ENCODE results near the gene CD226.
"Not testable (repeated sequence)": the region's sequence is repeated elsewhere in the genome, so short reads cannot be mapped to it uniquely, and the experiment has no call there.

CD226 gene

DNA sequence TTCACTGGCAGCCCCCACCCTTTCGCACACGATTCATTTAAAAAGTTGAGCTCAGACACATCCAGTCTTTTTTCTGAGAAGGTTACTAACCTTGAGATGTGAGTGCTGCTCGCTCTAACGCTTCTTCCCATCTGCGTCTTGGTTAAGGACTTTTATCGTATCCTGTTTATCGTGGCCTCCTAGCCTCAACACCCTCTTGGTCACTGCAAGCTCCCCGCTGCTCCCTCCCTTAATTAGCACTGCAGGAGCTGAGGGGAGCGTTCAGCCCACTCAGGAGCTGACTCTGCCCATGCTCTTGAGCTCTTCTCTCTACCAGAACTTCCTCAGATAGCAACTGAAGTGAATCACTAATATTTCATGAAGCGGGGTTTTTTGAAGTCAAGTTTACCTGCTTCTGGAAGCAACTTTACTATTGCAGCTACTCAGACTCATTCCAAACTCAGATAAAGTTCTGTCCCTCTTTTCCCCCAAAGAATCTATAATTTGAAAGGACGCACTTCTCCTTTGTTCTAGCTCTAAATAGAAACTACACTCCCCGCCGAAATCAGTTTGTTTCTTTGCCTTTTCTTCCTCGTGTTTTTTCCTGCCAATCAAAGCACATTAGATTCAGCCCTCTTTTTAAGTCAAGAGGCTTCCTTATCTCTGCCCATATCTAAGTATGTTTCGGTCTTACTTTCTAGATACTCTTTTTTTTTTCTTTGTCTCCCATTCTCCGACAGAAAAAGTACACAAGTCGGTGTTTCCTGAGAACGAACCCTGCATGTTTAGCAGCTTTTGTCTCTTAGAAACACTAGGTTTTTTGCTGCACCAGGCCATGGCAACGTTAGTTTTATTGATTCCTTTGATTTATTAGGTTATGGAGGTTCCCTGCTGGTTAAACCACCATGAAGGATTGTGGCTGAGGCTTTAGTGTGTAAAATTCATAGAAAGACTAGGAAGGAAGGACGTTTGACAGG lies 9.3 kb upstream of the CD226 start:
- DNase-seq (ENCODE audit: low read depth), result no peak

DNA sequence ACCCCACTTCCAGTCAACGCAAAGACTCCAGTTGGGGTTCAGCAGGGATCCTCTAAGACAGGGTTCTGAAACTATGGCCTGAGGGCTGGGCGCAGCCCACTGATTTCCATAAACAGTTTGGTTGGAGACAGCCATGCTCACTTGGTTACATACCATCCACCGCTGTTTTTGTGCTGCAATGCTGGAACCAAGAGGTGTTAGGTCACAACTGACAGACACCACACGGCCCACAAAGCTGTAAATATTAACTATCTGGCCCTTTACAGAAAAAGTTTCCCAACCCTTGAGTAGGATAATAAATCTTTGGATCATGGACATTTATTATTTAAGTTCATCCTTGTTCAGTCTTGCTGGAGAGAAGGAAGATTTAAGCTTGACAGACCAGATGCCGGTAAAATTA lies 8.4 kb upstream of the CD226 start:
- no peak for DNase-seq (ENCODE audit: low read depth)

DNA sequence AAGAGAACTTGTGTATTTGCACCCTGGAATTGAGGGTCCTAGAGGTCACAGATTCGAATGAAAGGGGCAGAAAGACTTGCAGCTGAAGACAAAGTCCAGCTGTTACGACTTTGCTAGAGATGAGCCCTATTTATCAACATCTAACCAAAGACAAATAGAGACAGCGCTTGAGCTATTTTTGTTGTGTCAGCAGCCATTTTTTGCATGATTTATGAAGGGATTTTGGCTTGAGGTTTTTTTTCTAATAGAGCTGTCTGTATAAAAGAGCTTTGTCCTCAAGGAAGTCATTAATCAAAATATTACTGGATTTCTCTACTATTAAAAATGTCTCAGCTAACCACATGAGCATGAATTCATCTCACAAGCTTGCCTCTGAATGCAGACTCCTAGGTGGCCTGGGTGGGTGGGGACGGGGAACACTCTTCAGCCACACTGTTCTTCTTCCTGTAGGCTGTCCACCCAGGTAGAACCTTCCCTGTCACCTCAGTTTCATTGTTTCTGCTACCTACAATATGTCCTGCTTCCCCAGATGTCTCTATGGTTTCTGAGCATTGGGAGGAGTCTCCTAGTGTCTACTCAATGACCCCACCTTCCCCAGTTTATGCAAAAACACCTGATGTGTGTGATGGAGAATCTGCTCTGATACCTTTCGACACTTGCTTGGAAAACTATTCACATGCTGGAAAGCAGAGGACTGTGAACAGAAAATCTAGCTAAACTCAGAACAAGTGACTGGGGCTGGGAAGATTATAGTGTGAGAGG lies 7.2 kb upstream of the CD226 start:
- DNase-seq (ENCODE audit: low read depth), result no peak

DNA sequence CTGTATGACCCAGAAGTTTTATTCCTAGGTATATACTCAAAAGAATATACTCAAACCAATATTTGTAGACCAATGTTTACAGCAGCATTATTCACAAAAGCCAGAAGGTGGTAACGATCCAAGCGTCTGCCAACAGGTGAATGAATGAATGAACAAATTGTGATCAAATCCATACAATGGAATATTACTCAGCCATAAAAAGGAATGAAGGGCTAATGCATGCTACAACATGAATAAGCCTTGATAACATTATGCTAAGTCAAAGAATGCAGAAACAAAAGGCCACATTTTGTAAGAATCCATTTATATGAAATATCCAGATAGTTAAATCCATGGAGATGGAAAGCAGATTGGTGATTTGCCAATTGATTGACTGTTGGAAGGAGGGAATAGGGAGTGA lies 5.5 kb upstream of the CD226 start:
- DNase-seq (ENCODE audit: low read depth), result no peak

DNA sequence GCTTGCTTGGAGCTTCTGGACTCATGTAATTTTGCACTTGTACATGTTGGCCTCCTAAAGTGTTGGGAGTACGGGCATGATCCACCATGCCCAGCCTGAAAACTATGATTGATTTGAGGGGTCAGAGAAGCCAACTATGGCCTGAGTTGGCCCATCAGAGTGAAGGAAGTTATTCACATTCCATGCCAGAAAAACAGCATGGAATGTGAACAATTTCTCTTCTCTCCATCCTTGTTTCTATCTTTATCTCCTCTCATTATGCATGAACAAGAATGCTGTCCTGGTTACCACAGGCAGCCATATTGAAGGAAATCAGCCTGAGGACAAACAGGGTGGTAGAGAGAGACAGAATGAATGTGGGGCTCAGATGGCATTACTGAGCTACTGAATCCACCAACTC lies 3.5 kb upstream of the CD226 start:
- no peak for DNase-seq (ENCODE audit: low read depth)

DNA sequence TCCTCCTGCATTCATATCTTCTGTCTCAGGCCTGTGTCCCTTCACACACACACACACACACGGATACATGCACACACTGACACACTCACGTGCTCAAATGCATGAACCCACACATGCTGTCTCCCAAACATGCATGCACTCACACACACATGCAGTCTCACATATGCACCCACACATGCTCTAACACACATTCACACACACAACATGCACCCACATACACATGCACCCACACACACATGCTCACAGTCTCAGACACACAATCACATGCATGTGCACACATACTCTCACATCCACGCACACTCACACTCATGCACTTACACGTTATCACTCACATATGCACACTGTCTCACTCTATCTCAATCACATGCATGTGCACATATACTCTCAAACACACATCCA lies 1.9 kb upstream of the CD226 start:
- DNase-seq (ENCODE audit: low read depth), result no peak

DNA sequence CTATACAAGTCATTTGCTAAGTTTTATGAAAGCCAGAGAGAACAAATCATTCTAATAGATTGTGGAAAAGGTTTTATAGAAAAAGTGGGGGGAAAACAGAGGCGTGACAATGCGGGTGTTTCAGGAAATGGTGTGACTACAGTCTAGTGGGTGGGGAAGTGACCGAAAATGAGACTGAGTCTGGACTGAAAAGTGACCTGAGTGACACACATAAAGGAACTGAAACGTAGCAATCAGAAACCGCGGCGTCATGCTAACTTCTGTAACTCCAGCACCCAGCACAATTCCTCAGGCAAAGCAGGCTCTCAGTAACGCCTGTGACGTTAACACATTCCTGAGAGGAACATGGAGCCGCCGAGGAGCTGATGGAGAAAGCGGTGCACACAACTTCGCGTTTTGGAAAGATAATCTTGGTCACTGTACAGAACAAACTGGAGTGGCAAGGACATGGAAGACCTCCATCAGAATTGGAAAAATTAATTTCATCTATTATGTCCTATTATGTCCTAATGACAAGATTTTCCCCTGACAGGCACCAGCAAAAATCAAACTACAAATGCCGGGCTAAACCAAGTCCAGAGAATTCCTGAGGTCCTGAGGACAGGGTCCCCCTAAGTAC lies 1.4 kb upstream of the CD226 start:
- DNase-seq (ENCODE audit: low read depth), result no peak

DNA sequence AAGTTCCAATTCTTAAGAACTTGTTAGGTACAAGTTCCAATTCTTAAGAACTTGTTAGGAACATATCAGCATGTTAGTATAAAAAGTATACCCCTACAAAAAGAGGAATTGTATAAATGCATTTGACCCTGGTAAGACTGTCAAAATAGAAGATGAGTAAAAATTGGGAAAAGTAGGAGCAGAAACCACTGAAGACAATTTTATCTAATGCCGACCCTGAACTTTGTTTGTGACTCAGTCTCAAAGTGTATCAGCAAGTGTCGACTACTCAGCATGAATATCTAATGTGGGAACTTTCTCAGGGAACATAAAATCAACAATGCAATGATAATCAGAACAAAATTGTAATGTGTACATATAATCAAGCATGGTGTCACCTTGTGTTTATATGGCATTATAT lies 583 bp upstream of the CD226 start:
- DNase-seq (ENCODE audit: low read depth), result no peak

DNA sequence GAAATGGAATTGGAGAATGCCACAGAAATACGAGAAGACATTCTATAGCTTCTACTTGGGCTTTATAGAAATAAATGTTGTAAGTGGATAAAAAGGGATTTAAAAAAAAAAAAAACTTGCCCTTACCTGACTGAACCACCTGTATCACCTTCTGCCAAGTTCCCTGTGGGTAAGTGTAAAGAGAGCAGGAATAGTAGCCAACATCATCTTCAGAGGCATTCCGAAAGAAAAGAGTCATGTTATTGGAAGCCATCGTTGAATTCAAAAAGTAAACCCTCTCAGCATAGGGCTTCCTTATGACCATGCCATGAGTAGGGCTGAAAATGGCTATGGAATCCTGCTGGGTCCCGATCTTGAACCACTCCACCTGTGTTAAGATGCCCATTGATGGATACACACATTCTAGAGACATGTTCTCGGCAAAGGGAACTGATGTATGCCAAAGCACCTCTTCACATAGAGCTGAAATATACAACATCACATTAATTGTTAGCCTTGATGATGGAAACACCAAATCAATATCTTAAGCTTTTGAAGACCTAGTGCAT lies 991 bp downstream of the CD226 start:
- no peak for DNase-seq (ENCODE audit: low read depth)

DNA sequence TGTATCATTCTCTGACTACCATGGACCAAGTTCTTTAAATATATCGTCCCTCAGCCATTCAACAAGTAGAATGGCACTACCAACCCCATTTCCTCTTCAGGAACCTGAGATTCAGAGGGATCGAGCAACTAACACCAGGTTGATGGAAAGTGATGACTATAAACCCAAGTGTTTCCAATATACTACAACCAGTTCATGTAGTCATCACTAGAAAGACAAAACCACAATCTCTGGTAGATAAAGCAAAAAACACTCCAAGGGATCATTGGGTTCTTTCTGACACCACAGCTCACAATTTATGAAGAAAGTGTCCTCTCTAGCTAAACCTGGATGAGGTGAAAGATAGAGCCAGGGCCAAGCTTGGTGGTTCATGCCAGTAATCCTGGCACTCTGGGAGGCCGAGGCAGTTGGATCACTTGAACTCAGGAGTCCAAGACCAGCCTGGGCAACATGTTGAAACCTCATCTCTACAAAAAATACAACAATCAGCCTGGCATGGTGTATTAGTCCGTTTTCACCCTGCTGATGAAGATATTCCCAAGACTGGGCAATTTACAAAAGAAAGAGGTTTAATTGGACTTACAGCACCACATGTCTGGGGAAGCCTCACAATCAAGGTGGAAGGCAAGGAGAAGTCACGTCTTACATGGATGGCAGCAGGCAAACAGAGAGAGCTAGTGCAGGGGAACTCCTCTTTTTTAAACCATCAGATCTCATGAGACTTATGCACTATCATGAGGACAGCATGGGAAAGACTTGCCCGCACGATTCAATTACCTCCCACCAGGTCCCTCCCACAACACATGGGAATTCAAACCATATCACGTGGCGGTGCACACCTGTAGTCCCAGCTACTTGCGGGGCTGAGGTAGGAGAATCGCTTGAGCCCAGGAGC lies 2.2 kb downstream of the CD226 start:
- DNase-seq (ENCODE audit: low read depth), result no peak

DNA sequence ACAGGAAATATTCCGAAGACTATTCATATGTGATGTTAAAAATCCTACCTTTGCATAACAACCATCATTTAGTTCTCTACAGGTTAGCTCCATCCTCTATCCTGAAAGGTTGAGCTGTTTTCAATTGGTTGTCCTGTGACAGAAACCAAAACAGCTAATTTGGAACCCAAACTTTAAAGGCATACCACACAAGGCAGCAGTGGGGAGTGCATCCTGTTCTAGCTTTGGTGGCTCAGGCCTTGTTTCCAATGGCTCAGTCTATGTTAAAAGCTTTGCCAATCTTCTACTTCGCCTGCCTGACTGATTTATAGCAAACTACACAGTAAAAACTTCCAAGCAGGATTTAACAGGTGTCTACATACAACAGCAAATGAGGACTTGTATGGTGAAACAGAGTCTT lies 3.2 kb downstream of the CD226 start:
- DNase-seq (ENCODE audit: low read depth), result no peak

DNA sequence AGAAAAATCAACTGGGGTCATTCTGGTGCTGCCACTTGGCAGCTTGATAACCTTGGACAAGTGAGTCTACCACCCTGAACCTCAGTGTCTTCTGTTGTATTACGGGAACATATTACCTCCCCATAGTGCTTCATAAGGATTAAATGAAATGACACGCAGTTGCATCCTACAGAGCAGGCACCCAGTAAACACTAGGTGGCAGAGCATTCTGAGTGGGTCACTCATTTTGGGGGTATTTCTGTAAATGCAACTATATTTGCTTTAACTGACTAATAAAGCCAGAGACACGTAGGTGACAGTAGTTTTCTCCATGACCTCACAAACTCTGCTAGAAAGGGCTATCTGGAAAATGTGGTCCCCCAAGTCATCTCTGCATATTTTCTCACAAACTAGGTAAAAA lies 4.7 kb downstream of the CD226 start:
- no peak for DNase-seq (ENCODE audit: low read depth)

DNA sequence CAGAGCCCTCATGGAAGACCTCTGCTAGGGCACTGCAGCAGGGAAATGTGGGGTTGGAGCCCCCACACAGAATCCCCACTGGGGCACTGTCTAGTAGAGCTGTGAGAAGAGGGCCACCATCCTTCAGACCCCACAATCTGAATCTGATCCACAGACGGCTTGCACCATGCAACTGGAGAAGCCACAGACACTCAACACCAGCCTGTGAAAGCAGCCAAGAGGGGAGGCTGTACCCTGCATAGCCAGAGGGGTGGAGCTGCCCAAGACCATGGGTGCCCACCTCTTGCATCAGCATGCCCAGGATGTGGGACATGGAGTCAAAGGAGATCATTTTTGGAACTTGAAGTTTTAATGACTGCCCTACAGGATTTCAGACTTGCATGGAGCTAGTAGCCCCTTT lies 6.5 kb downstream of the CD226 start:
- no peak for DNase-seq (ENCODE audit: low read depth)

DNA sequence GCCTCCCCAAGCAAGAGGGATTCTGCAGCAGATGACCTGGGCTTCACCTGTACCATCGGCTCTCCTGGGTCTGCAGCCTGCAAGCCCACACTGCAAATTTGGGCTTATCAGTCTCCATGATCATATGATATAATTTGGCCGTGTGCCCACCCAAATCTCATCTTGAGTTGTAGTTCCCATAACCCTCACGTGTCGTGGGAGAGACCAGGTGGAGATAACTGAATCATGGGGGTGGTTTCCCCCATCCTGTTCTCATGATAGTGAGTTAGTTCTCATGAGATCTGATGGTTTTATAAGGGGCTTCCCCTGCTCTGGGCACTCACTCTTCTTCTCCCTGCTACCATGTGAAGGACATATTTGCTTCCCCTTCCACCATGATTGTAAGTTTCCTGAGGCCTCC lies 7.9 kb downstream of the CD226 start:
- DNase-seq (ENCODE audit: low read depth), result not testable (repeated sequence)

DNA sequence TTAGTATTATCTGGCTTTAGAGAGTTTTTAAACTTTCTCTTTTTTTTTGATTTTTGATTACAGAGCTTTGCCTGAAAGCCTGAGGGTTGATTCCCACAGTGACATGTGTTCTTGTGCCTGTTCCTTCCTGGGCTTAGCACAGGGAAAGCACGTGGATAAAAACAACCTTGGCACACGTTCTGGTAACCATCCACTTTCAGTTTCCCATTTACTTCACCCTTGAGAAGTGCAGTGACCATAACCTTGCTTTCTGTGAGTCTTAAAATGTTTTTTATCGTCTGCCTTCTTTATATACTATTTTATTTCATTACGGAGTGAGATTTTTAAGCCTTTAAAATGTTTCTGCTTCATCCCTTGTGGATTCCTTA lies 11.5 kb downstream of the CD226 start:
- DNase-seq (ENCODE audit: low read depth), result no peak

DNA sequence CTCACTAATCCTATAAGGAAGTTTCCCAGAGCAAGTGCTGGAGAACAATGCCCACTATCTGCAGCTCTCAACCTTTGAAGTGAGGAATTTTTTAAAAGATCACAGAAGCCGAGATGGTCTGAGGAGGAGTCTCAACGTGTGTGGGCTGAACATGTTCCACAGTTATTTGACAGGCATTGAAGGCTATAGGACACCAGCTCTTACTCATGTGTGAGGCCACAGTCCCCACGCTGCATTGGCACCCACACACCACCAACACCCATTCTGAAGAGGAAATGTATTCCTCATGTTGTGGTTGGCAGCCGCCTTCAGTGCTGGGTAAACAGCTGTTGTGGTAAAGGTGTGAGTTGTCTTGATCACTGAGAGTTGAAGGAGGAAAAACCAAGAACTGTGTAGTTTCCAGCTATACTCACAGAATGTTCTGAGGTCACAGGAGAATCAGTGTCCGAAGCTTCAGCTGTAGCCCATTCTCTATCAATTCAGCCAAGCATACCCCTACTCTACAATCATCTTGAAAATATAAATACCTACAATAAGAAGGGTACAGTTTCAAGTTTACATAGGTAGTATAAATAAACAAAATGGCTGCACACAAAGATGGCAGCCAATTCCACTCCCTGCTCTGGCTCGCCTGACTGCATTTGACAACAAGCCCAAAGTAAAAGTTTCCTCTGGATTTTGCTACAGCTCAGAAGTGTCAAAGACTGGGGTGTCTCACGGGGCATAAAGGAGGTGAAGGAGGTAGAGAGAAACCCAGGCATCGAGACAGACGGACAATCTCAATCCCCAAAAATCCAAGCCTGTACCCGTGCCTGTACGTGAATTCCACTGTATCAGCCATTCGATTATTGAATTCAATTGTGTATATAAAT lies 12.1 kb downstream of the CD226 start:
- DNase-seq (ENCODE audit: low read depth), result no peak

DNA sequence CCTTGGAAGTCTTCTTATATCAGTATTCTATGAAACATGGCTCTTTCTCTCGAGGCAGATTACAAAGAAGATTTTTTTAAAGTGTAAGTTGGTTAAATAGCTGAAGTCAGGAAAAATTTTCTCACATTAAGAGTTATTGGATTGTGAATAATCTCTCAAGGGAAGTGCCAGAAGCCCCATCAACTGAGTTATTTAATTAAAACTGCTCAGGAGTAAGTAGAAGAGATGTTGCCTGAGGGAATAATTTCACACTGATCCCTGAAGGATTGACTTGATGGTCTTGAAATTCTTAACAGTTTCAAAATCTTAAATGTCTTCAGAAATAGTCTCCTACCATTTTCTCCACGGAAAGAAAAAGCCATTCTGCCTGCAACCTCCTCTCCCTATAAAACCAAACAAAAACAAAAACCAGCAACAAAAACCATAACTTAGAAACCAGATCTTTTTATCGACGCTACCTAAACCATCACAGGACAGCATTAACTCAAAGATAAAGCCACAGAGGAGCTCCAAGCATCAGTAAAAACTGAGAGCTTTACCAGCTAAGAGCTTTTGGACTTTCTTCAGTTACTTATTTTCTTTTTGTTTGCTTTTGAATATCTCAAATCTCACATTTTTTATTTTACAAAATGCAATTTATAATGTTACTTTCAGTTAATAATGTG lies 12.9 kb downstream of the CD226 start:
- DNase-seq (ENCODE audit: low read depth), result no peak

DNA sequence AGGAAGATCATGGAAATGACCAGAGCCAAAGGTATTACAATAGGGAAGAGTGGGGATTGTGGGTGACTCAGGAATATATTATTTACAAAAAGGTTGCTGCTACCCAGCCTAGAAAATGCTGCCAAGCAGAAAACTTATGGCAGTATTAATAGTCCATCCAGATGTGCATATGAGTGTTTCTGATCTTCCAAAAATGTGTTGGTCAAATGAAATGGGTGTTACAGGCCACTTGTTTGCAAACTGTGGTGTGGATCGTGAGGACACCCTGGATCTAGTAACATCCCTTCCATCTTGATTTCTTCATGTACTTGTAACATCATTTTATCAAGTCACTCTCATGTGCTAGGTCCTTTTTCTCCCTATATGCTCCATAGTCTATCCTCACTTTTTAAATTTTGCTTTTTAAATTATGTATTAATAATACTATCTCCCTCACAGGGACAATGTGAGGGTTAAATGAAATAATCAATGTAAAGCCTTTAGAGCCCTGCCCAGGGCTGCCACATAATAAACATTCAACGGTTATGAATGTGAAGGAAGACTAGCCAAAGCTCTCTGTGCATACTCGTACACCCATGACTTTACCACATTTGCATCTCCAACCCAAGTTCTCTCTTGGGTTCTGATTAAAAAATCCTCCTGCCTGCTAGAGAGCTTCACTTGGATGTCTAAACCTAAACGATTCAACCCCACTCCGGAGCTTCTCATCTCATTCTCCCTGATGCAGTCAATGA lies 18.5 kb downstream of the CD226 start:
- no peak for DNase-seq (ENCODE audit: low read depth)

DNA sequence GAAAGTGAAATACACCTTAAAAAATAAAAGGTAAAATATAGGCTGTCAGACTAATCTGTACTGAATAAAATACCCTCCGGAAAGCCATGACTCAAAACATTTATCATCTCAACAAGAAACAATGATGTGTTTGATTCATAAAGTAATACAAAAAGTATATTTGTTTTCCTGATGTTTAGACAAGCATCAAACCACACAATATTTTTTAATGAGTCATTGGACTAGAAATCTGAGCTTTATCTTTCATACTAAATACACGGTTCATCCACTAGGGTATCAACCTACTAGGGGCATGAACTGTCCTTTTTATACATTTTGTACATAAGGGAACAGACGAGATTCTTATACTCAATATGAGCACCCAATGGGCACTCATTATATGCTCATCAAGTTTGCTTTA lies 31.3 kb downstream of the CD226 start:
- no peak for DNase-seq (ENCODE audit: low read depth)

Data from GM04504 (cell line).